OCI-LY7 (cell line): ENCODE measurements around the gene CHADL. TPM values are rescaled to one million over a fixed set of nuclear protein-coding genes. Genes with fewer than 3 reads are reported as not detected.

ENCODE experiments used
- BruUV-seq: library from RNA; stranded (reverse); fragments of 400-500 nt; replicated peaks from 2 replicates; lab custom pipeline; 2021; lab: Mats Ljungman, UMichigan
- CTCF ChIA-PET: fragments of 300-600 bp; sonication (Branson Sonifier 250); formaldehyde crosslinking; loops from one replicate; lab custom pipeline; 2022; ENCODE audit warnings: antibody characterized with exemption; ENCODE audit not compliant: unreplicated experiment; lab: Charles Lee
- POLR2A ChIA-PET: fragments of 300-600 bp; sonication (Branson Sonifier 250); formaldehyde crosslinking; loops from one replicate; lab custom pipeline; 2022; ENCODE audit warnings: antibody characterized with exemption; lab: Charles Lee
- DNase-seq: peaks from one replicate; pipeline ENCODE4 v3.0.0-alpha.2; 2015; ENCODE audit warnings: low spot score
- H2AFZ ChIP-seq: fragments of 200-600 bp; sonication (generic), shearing (Covaris generic); 2 replicates; pipeline ENCODE4 v1.6.1; 2014; ENCODE audit warnings: mild to moderate bottlenecking, antibody characterized with exemption, low read length, moderate library complexity
- H3K27ac ChIP-seq: fragments of 200-600 bp; sonication (generic); 2 replicates; pipeline ENCODE4 v1.5.1; 2014; ENCODE audit warnings: mixed run types, low read depth, mild to moderate bottlenecking, moderate library complexity, low read length, inconsistent platforms; ENCODE audit not compliant: poor library complexity, severe bottlenecking
- H3K36me3 ChIP-seq: fragments of 200-600 bp; sonication (generic); 2 replicates; pipeline ENCODE4 v1.6.1; 2014; ENCODE audit warnings: mild to moderate bottlenecking, antibody characterized with exemption, low read length, moderate library complexity, mixed read lengths; ENCODE audit not compliant: insufficient read depth
- H3K4me1 ChIP-seq: fragments of 200-600 bp; sonication (generic); 2 replicates; pipeline ENCODE4 v1.5.1; 2014; ENCODE audit warnings: mild to moderate bottlenecking, low read length; ENCODE audit not compliant: insufficient read depth, poor library complexity, severe bottlenecking
- H3K4me2 ChIP-seq: fragments of 200-600 bp; sonication (generic); 2 replicates; pipeline ENCODE4 v1.6.1; 2014; ENCODE audit warnings: mild to moderate bottlenecking, low read length
- H3K4me3 ChIP-seq: fragments of 200-600 bp; sonication (generic); 2 replicates; pipeline ENCODE4 v1.5.1; 2014; ENCODE audit warnings: mild to moderate bottlenecking, low read depth, low read length; ENCODE audit not compliant: poor library complexity, severe bottlenecking
- H3K79me2 ChIP-seq: fragments of 200-600 bp; sonication (generic); 2 replicates; pipeline ENCODE4 v1.6.1; 2016; ENCODE audit warnings: low read depth, mild to moderate bottlenecking, low read length, moderate library complexity, mixed read lengths; ENCODE audit not compliant: insufficient read depth
- H3K9me2 ChIP-seq: fragments of 200-600 bp; sonication (generic); 2 replicates; pipeline ENCODE4 v1.6.1; 2016; ENCODE audit warnings: mild to moderate bottlenecking, low read length, mixed read lengths; ENCODE audit not compliant: insufficient read depth
- H3K9me3 ChIP-seq: fragments of 200-600 bp; sonication (generic); 2 replicates; pipeline ENCODE4 v1.6.1; 2014; ENCODE audit warnings: mild to moderate bottlenecking, mixed run types, low read length, mixed read lengths
- H4K20me1 ChIP-seq: fragments of 200-600 bp; sonication (generic); 2 replicates; pipeline ENCODE4 v1.6.1; 2014; ENCODE audit warnings: mild to moderate bottlenecking, antibody characterized with exemption, low read length, moderate library complexity, mixed read lengths; ENCODE audit not compliant: insufficient read depth
- CTCF ChIP-seq: fragments of 200-600 bp; sonication (generic); conservative IDR thresholded peaks from 2 replicates; pipeline ENCODE4 v1.5.1; 2014; ENCODE audit warnings: mild to moderate bottlenecking, antibody characterized with exemption, low read length, moderate library complexity, mixed read lengths
- EZH2phosphoT487 ChIP-seq: fragments of 200-600 bp; sonication (generic); IDR thresholded peaks from 2 replicates; pipeline ENCODE4 v1.6.1; 2018; ENCODE audit warnings: low read depth, borderline replicate concordance, mild to moderate bottlenecking, mixed run types, antibody characterized with exemption, low read length, moderate library complexity, mixed read lengths
- intact Hi-C: fragments of 100-400 bp; cut with micrococcal nuclease; formaldehyde crosslinking; loops from one replicate; pipeline ENCODE4 v1.10.0; 2022; ENCODE audit not compliant: unreplicated experiment
- total RNA-seq, 2 experiments: library from RNA; depleted of rRNA in 1 of 2; stranded (reverse); fragments of >200 nt in 1 of 2; shearing (Covaris generic) in 1 of 2; gene quantifications; 2 replicates each; pipeline ENCODE4 v1.2.3, GENCODE V29; 2014 to 2022

Gene CHADL
- total RNA-seq, 2 experiments from 2014 or later = 0.42 to 0.60 TPM

- Histone ChIP-seq H3K27ac (no peak overlapping the region), H3K4me1 (no peaks in the 10 kb centered on the region), H3K9me2 (no peaks in the 10 kb centered on the region), H3K36me3 (peaks cover 96% of the 10 kb centered on the region), H3K4me2 (no peak overlapping the region), H2AFZ (no peak overlapping the region), H4K20me1 (no peaks in the 10 kb centered on the region), H3K9me3 (no peaks in the 10 kb centered on the region), H3K79me2 (no peaks in the 10 kb centered on the region; the same call in 1 of the 2 replicates), H3K4me3 (no peak overlapping the region)
- ChIA-PET CTCF (no interaction called here), POLR2A (no interaction called here)
- no peak for DNase-seq
- intact Hi-C loops = no loop called here
- BruUV-seq = no TSS peak
- no peak for TF ChIP-seq CTCF
- TF ChIP-seq EZH2phosphoT487 = no peak
Observed at GRCh38 chr22:41274856-41275255, 34.1 kb upstream of the CHADL start.

- BruUV-seq = no TSS peak
- Histone ChIP-seq H3K4me2 (no peak overlapping the region), H3K79me2 (no peaks in the 10 kb centered on the region; the same call in 1 of the 2 replicates), H3K9me3 (no peaks in the 10 kb centered on the region), H3K4me1 (no peaks in the 10 kb centered on the region), H3K4me3 (no peak overlapping the region), H3K27ac (no peak overlapping the region), H2AFZ (no peak overlapping the region), H3K36me3 (peaks cover 96% of the 10 kb centered on the region), H4K20me1 (no peaks in the 10 kb centered on the region), H3K9me2 (no peaks in the 10 kb centered on the region)
- no peak for TF ChIP-seq CTCF
- TF ChIP-seq EZH2phosphoT487 = no peak
- no peak for DNase-seq
- intact Hi-C loops = no loop called here
- ChIA-PET CTCF (no interaction called here), POLR2A (no interaction called here)
Observed at GRCh38 chr22:41273128-41273527, 32.4 kb upstream of the CHADL start.

- Histone ChIP-seq H3K79me2 (no peaks in the 10 kb centered on the region; the same call in 1 of the 2 replicates), H3K4me2 (no peak overlapping the region), H3K9me2 (no peaks in the 10 kb centered on the region), H3K36me3 (peaks cover 96% of the 10 kb centered on the region), H4K20me1 (no peaks in the 10 kb centered on the region), H2AFZ (no peak overlapping the region), H3K9me3 (no peaks in the 10 kb centered on the region), H3K27ac (no peak overlapping the region), H3K4me1 (no peaks in the 10 kb centered on the region), H3K4me3 (no peak overlapping the region)
- BruUV-seq = no TSS peak
- POLR2A ChIA-PET = no interaction called here
- CTCF ChIA-PET = no interaction called here
- TF ChIP-seq CTCF (no peak), EZH2phosphoT487 (no peak)
- DNase-seq = no peak
- intact Hi-C loops = no loop called here
Observed at GRCh38 chr22:41271787-41272186, 31.1 kb upstream of the CHADL start.
